Stimulated activated CD4-positive, alpha-beta T cell treated with anti-CD3 and anti-CD28 coated beads, Interleukin-12 subunit alpha, Interleukin-12 subunit beta, amount 100 ng/mL, for 48 hours (primary cell): Measurements from ENCODE around the gene ACYP2.

Experiments used
- DNase-seq, 3 donors: peaks; one replicate each; pipeline ENCODE4 v3.0.0-alpha.2; 2020; ENCODE audit warnings: low read depth in 2 of 3, low spot score in 1 of 3

ACYP2 gene

DNA sequence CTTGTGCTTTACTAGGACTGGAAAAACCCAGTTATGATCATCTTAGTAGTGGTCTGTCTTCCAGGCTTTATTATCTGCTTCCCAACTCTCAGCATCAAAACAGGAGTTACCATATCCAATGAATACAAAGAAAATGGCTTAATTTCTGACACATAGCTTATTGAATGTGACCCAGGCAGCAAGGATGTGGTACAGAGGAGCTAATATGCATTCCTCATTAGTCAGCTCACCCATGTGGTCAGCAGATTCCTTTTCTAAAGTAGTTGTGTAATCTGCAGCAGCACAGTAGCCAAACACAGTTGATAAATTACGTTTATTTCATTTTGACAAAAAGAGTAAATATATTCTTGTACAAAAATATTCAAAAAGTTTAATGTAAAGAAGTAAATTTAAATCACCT is 97.0 kb downstream of the ACYP2 start:
- no peak for DNase-seq

DNA sequence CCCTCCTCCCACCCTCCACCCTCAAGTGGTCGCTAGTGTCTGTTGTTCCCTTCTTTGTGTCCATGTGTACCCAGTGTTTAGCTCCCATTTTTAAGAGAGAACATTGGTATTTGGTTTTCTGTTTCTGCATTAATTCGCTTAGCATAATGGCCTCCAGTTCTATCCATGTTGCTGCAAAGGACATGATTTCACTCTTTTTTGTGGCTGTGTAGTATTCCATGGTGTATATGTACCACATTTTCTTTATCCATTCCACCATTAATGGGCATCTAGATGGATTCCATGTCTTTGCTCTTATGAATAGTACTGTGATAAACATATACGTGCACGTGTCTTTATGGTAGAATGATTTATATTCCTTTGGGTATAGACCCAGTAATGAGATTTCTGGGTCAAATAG is 97.7 kb downstream of the ACYP2 start:
- DNase-seq = no peak

DNA sequence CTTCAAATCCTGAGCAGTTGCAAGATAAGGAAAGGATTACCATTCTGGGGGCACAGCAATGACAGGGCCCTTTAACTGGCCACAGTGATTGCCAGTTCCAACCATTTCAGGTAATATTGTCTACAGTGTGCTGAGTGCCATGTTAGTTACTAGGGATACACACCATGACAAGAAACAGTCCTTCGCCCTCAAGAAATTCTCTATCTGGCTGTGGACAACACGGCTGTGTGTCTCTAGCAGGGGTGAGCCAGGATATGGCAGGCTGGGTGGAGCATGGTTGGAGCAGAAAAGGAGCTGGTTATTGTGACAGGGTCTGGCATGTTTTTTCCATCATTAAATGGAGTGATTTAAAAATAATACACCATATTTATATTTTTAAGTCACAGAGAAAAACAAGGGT is 109.6 kb downstream of the ACYP2 start:
- DNase-seq = no peak

DNA sequence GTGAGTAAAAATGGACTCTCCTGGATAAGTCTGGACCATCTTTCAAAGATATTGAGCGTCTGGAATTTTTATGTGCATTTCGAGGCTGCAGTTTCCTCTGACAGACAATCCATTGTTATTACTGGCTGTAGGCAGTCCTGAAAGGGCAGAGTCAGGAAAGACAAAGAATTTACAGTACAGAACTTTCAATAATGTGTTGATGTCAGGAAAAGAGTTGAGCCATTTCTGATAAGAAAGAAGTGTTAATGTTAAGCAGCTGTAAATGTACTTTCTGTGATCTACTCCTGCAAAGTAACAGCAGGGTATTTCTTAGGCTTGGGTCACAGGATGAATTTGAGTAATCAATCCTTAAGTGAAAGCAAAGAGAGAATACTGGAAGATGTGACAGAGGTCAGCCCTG is 110.8 kb downstream of the ACYP2 start:
- DNase-seq = no peak

DNA sequence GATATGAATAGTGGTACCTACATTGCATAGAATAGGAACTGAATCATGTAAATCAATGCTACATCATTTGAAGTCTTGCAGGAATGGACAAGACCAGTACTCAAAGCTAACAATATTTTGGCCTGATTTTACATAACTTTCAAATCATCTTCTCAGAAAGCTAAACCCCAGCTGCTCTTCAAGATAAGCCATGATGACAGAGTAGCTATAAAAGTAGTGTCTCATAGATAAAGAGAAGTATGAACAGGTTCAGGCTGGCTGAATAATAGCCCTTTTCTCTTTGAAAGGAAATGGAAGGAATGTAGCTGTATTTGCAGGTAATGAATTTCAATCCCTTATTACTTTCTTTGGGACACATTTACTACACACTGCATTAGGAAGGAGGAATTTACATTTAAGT is 112.4 kb downstream of the ACYP2 start:
- no peak for DNase-seq

DNA sequence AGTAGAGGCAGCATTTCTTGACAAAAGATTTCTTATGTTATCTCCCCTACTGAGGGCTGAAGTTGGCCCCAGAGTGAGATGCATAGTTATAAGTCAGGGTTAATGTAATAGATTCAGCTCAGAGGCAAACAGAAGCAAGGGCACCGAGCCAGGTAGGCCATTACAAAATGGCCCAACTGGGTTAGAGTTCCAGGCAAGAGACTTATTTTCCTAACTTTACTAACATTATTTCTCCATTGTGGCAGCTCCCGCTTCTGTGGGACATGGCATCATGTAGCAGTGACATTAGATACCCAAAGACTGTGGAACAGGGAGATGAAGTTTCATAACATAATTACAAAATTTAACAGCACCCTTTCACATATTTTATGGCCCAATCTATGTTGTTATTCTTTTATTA is 113.5 kb downstream of the ACYP2 start:
- no peak for DNase-seq

DNA sequence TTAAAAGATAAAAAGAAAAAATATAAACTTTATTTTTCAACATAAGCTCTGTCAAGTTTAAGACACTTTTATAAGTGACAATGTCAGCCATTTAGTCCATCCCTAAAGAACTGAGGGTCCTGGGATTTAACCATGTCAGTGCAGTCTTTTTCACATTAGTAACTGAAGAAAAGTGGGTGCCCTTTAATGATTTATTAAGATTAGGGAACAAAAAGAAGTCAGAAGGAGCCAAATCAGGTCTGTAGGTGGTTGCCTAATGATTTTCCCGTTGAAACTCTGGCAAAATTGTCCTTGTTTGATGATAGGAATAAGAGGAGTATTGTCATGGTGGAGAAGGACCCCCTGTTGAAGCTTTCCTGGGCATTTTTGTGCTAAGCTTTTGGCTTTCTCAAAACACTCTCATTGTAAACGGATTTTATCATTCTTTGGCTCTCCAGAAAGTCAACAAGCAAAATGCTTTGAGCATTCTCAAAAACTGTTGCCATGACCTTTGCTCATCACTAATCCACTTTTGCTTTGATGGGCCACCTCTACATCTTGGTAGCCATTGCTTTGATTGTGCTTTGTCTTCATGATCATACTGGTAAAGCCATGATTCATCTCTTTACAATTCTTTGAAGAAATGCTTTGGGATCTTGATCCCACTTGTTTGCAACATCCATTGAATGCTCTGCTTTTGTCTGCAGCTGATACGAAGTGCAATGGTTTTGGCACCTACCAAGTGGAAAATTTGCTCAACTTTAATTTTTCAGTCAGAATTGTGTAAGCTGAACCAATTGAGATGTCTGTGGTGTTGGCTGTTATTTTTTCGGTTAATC is 118.6 kb downstream of the ACYP2 start:
- DNase-seq = no peak

DNA sequence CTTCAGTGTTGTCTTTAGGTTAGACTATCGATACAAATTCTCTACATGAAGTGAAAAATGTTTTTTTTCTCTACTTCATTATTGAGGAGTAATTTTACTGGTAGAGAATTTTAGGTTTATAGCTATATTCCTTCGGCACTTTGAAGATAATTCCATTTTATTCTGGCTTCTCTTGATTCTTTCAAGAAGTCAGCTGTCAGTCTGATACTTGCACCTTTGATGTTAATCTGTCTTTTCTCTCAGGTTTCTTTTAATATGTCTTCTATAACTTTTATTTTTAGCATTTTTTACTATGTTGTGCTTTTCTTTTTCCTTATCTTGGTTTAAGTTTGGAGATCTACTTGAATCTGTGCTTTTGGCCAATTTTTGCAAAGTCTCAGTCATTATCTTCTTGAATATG is 122.0 kb downstream of the ACYP2 start:
- DNase-seq = no peak

DNA sequence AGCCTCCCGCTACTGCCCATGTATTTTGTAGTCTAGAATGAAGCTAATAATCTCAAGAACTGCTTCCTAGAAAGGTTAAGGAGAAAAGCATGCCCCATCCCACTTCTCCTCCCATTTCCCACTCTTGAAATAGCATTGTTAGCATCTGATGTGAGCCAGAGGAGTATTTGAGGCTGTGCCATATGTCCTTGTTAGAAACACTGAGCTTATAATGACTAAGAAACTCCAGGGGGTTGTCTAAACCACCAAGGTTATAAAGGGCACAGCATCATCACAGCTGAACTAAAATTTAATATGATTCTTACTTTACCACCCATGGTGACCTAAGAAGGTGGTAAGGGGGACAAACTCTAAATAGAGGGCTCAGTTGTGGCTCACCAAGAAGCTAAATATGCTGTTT is 124.0 kb downstream of the ACYP2 start:
- DNase-seq = no peak

DNA sequence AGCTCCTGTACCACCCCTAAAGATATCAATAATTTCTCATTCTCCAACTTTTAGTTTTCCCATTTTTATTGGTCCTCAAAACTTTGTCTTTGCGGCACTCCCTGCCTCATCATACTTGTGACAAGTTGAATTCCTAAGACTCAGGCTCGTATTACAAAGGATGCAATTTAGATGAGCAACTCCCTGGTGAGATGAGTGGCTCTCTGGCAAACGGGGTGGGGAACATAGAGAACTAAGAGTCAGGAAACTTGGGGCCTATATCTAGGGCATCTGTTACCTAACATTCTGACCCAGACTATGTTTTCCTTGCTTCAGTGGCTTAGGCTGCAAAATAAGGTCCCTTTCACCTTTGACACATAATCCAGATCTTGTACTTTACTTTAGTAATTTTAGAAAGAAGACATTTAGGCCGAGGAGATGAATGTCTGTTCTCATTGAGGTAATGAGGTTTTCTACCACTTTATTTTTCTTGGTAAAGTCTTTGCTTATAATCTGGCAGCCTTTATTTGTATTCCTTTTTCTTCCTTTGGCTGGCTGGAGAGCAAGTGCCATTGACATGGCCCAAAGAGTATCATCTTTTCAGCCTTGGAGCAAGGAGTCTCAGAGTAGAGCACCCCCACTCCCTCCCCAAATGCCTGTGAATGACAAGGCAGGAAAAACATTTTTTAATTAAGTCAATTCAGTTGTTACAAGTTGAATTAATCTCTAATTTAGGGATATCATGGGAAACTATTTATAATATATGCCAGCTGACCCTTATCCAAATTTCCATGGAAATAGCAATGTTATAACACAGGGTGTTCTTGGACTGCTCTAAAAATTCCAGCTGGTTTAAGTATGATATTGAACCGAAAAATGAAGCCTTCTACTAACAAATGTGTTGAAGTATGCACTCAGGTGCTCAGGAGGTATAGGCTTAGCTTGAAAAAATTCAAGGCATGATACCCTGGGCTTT is 125.4 kb downstream of the ACYP2 start:
- no peak for DNase-seq

DNA sequence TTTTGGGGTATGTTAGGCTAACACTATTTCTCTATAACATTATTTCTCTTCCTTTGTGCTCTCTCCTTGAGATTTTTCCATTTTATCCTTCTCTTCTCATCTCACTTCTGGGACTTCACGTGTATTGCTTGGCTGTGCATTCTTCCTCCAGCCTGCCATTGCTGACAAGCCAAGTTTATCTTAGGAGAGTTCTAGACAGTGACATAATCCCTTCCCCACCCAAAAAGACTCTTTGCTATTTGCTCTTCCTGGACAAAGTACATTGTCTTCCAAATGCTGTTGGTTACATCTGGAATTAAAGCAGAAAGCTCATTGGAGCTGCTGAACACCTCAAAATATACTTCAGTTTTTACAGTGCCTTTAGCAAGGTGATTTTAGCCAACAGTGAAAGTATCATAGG is 131.7 kb downstream of the ACYP2 start:
- DNase-seq = no peak

DNA sequence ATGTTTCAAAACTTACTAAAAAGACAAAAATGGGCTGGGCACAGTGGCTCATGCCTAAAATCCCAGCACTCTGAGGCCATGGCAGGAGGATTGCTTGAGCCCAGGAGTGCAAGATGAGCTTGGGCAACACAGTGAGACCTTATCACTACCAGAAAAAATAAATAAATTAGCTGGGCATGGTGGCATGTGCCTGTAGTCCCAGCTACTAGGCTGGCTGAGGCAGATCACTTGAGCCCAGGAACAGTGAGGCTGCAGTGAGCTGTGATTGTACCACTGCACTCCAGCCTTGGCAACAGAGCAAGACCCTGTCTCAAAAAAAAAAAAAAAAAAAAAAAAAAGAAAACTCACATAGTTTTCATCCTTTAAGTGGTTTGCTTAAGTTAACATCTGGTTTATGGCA is 134.2 kb downstream of the ACYP2 start:
- no peak for DNase-seq

DNA sequence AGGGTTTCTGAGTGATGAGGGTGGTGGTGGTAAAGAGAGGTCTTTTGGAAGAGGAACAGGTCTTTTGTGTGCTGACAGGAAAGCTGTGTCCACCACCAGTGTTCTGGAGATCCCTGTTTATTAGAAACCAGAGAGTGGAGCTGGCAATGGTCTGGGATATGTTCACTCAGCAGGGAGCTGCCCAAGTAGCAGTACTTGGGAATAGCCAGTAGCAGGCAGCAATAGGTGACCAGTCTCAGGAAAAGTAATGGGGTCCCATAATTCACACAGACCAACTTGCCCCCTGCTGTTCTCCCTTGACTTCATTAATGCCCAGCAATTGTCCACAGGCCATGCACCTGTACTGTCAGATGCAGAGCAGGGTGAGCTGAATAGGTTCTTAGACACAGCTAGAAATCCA is 138.8 kb downstream of the ACYP2 start:
- no peak for DNase-seq

DNA sequence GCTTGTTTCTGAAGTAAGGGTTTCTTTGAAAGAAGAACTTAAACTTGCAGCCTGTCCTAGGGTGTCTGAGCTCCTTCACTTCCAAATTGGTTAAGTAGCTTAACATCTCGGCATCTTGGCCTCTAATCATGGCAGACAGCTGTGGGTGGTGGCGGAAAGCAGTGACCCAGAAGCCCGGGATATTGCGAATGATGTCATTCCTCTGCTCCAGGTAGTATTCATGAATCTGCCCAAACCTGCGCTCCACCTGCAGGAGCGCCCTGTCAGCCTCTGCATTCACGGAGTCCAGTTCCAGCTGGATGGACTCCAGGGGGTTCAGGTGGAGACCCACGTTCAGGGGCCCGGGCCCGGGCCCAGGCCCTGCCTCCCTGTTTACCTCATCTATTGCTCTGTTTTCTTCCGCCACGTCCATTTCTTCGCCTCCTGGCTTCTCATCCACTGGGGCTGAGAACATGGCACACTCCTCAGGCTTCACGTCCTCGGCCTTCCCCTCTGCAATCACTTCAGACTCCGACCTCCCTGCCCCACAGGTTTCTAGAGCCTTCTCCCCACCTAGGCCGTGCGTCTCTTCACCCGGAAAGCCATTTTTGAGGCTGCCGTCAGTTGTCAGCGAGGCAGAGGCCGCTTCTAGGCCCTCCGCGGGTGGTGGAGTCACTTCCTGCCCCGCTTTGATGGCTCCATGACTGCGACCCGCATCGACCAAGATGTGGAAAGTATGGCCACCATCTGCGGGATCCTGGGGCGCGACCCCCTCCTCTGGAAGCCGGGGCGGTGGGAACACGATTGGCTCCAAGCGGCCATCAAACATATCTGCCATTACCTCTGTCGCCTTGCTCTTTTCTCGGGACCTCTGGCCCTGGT is 140.0 kb downstream of the ACYP2 start:
- DNase-seq = no peak

DNA sequence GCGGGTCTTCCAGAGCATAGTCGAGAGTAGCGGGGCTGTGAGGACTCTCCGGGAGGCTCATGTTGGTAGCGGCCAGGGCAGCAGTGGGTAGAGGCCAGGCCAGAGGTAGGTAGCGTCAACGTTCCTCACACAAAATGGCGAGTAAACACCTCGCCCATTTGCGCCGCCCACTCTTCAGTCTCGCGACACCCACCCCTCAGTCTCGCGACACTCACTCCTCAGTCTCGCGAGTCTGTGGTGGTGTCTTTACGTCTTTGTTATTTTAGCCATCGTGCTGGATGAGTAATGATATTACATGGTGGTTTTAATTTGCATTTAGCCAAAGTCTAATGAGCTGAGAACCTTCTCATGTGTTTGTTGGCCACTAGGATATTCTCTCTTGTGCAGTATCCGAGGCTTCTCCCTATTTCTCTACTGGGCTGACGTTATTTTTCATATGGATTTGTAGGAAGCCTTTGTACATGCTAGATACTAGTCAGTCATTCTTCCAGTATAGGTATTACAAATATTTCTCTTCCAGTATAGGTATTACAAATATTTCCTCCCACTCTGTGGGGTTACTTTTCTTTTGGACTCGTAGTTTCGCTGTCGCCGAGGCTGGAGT is 140.8 kb downstream of the ACYP2 start, which contains the start of gene TSPYL6:
TSS of gene TSPYL6 (minus strand) at position 139 of the 604 bp plus-strand sequence. CDS start at position 61, 78 bp downstream.
- no peak for DNase-seq

DNA sequence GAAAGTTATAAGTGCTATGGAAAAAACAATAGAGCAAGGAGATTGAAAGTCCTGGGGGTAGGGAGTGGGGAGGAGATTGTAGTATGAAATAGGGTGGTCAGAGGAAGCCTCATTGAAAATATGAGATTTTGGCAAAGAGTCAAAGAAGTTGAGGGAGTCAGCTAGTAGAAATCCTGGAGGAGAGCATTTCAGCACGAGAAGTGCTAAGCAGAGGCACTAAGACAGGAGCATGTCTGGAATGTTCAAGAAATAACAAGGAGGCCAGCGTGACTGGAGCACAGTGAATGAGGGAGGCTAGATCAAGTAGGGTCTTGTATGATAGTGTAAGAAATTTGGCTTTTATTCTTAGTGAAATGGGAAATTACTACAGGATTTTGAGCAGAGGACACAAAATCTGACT is 142.8 kb downstream of the ACYP2 start:
- DNase-seq = no peak

DNA sequence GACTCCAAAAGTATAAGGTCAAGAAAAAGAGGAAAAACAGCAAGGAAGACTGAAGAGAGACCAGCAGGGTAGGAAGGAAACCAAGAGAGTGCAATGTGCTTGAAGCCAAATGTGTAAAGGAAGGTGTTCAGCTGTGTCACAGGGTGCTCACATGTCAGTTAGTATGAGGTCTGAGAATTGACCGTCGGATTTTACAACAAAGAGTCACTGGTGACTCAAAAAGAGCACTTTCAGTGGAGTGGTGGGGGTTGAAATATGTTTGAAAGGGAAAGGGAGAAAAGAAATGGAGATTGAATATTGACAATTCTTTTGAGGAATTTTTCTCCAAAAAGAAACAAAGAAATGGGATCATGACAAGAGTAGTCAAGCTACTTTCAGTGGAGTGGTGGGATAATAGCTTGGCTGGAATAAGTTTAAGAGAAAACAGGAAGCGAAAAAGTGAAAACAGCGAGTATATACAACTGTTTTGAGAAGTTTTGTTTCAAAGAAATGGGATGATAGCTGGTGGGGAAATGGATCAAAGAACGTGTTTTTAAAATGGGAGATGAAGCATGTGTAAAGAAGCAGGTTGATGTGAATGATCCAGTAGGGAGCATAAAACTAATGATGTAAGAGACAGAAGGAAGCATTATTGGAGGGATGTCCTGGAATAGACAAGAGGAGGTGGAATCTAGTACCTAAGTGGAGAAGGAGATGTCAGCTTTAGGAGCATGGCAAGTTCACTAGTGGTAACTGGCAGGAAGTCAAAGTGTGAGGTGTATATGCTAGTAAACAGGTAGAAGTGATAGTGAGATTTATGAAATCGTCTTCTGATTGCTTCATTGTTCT is 144.2 kb downstream of the ACYP2 start:
- DNase-seq = no peak

DNA sequence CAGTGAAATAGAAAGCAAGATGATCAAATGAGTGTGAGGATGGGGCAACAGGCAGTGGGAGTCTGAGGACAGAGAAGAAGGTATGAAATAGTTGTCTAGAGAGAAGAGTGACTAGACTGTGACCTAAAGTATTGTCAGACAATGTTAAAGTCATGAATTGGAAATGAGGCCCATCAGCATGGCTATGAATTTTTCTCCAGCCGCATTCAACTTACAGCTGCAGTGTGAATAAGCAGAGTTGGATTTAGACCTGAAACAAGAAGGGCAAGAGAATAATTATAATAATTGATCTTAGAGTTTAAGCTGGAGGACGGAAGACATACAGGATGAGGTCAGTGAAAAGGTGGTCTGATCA is 144.8 kb downstream of the ACYP2 start:
- DNase-seq = no peak

DNA sequence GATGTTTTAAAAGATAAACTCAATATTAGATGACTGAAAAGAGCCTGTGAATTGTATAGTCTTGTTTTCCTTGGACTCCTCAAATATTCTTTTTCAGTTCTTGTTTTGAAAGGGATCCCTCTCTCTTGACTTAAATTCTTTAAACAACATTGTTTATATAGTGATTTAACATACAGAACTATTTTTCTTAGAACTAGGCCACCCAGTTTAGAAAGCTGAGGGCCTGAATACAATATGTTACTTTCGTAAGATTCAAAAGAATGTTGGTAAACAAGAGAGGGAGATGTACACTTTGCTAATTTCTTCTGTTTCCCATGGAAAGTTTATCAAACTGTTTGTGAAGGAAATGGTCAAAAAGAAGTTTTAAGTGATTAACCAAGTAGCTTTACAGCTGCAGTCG is 146.1 kb downstream of the ACYP2 start:
- DNase-seq = no peak
